ENCODE data around the gene SPATC1L.

SPATC1L gene

GRCh38 chr21:46120301-46121285 is 63.7 kb downstream of the SPATC1L start:
- no peak for DNase-seq (ENCODE audit: low read depth)
- no peak for TF ChIP-seq CTCF (IDR thresholded peaks at IDR 0.05; ENCODE audit: control insufficient read depth, extremely low read depth, insufficient read depth)
- no peak overlapping the region for H3K4me3 ChIP-seq (ENCODE audit: low read depth, low read length)

- no peak for TF ChIP-seq CTCF (IDR thresholded peaks at IDR 0.05; ENCODE audit: control insufficient read depth, extremely low read depth, insufficient read depth)
- no peak overlapping the region for H3K4me3 ChIP-seq (ENCODE audit: low read depth, low read length)
- DNase-seq (ENCODE audit: low read depth): no peak
Measured at GRCh38 chr21:46119637-46120271, 64.5 kb downstream of the SPATC1L start.

GRCh38 chr21:46119144-46119636 is 65.1 kb downstream of the SPATC1L start:
- DNase-seq (ENCODE audit: low read depth): no peak
- no peak for TF ChIP-seq CTCF (IDR thresholded peaks at IDR 0.05; ENCODE audit: control insufficient read depth, extremely low read depth, insufficient read depth)
- H3K4me3 ChIP-seq (ENCODE audit: low read depth, low read length): no peak overlapping the region

- no peak for DNase-seq (ENCODE audit: low read depth)
- H3K4me3 ChIP-seq (ENCODE audit: low read depth, low read length): no peak overlapping the region
- no peak for TF ChIP-seq CTCF (IDR thresholded peaks at IDR 0.05; ENCODE audit: control insufficient read depth, extremely low read depth, insufficient read depth)
Measured at GRCh38 chr21:46118316-46119143, 65.7 kb downstream of the SPATC1L start.

GRCh38 chr21:46117586-46118315 is 66.5 kb downstream of the SPATC1L start:
- no peak for DNase-seq (ENCODE audit: low read depth)

More at GRCh38 chr21:46117586-46118315, 66.5 kb downstream of the SPATC1L start:
- no peak overlapping the region for H3K4me3 ChIP-seq (ENCODE audit: low read depth, low read length)
- no peak for TF ChIP-seq CTCF (IDR thresholded peaks at IDR 0.05; ENCODE audit: control insufficient read depth, extremely low read depth, insufficient read depth)
